ENCODE data around the gene KLF11.

KLF11 gene

GRCh38 chr2:10043906-10044601, 704 bp downstream of the KLF11 start:
- POLR2A ChIA-PET, result interaction anchor here (1.2 kb wide), 1 partner anchor 200 kb away, joined by 3 read pairs; the partner anchor contains the start of gene TAF1B
- H3K27me3 ChIP-seq (replicated peaks in 2 of 5; ENCODE audit: control insufficient read depth in 4 of 5, insufficient read depth in 5 of 5, low read length in 4 of 5), result peaks cover 0 to 2% (median 0%) of the 10 kb centered on the region in 5 experiments
- H3K4me1 ChIP-seq (ENCODE audit: control extremely low read depth in 1 of 4, control insufficient read depth in 4 of 4, insufficient read depth in 4 of 4, low read length in 3 of 4), result peaks cover 0 to 20% (median 9%) of the 10 kb centered on the region in 4 experiments
- peaks cover 0 to 9% (median 0%) of the 10 kb centered on the region in 5 experiments for H3K9me3 ChIP-seq (ENCODE audit: control extremely low read depth in 1 of 5, control insufficient read depth in 4 of 5, insufficient read depth in 2 of 5, low read depth in 1 of 5, low read length in 4 of 5)
- H3K27ac ChIP-seq (ENCODE audit: insufficient read depth in 1 of 2, low read depth in 1 of 2, low read length in 2 of 2, poor library complexity in 1 of 2, severe bottlenecking in 2 of 2), result no peak overlapping the region
- peaks cover 0 to 25% (median 16%) of the 10 kb centered on the region in 4 experiments for H3K36me3 ChIP-seq (ENCODE audit: control insufficient read depth in 4 of 4, insufficient read depth in 4 of 4, low read length in 3 of 4)
- peak overlapping the region in 4 of 7 experiments; percentile 8 to 67 (median 54) for H3K4me3 ChIP-seq (ENCODE audit: control insufficient read depth in 1 of 7, extremely low read depth in 1 of 7, insufficient read depth in 4 of 7, low read depth in 2 of 7, low read length in 6 of 7)
- peak; percentile 81 to 90 (median 88) for DNase-seq
- 25% methylated on average over 77 of the region's 90 CpGs for WGBS (ENCODE audit: insufficient coverage)
- CTCF ChIA-PET, result interaction anchor here (0.9 to 11.9 kb wide), 6 partner anchors 11 to 274 kb away, joined by 3 to 181 read pairs (median 45); no protein-coding TSS in a partner anchor

- 95% methylated on average over 20 of the region's 20 CpGs for WGBS (ENCODE audit: insufficient coverage)
- Histone ChIP-seq H3K9me3 (ENCODE audit: control extremely low read depth in 1 of 5, control insufficient read depth in 4 of 5, insufficient read depth in 2 of 5, low read depth in 1 of 5, low read length in 4 of 5) (peaks cover 0 to 9% (median 0%) of the 10 kb centered on the region in 5 experiments), H3K27me3 (replicated peaks in 2 of 5; ENCODE audit: control insufficient read depth in 4 of 5, insufficient read depth in 5 of 5, low read length in 4 of 5) (peaks cover 0 to 2% (median 0%) of the 10 kb centered on the region in 5 experiments), H3K4me1 (ENCODE audit: control extremely low read depth in 1 of 4, control insufficient read depth in 4 of 4, insufficient read depth in 4 of 4, low read length in 3 of 4) (peaks cover 0 to 20% (median 10%) of the 10 kb centered on the region in 4 experiments), H3K36me3 (ENCODE audit: control insufficient read depth in 4 of 4, insufficient read depth in 4 of 4, low read length in 3 of 4) (peaks cover 0 to 33% (median 23%) of the 10 kb centered on the region in 4 experiments), H3K27ac (ENCODE audit: insufficient read depth in 1 of 2, low read depth in 1 of 2, low read length in 2 of 2, poor library complexity in 1 of 2, severe bottlenecking in 2 of 2) (no peak overlapping the region), H3K4me3 (ENCODE audit: control insufficient read depth in 1 of 7, extremely low read depth in 1 of 7, insufficient read depth in 4 of 7, low read depth in 2 of 7, low read length in 6 of 7) (no peak overlapping the region)
- CTCF ChIA-PET, result interaction anchor here (1.0 to 11.9 kb wide), 8 partner anchors 12 to 247 kb away, joined by 3 to 181 read pairs (median 16); no protein-coding TSS in a partner anchor
- POLR2A ChIA-PET, result interaction anchor here (0.6 kb wide), 1 partner anchor 51 kb away, joined by 3 read pairs; no protein-coding TSS in a partner anchor
- DNase-seq, result no peak
Observed at GRCh38 chr2:10045561-10046355, 2.4 kb downstream of the KLF11 start.

- peaks cover 0 to 20% (median 10%) of the 10 kb centered on the region in 4 experiments for H3K4me1 ChIP-seq (ENCODE audit: control extremely low read depth in 1 of 4, control insufficient read depth in 4 of 4, insufficient read depth in 4 of 4, low read length in 3 of 4)
- peaks cover 0 to 38% (median 23%) of the 10 kb centered on the region in 4 experiments for H3K36me3 ChIP-seq (ENCODE audit: control insufficient read depth in 4 of 4, insufficient read depth in 4 of 4, low read length in 3 of 4)
- H3K9me3 ChIP-seq (ENCODE audit: control extremely low read depth in 1 of 5, control insufficient read depth in 4 of 5, insufficient read depth in 2 of 5, low read depth in 1 of 5, low read length in 4 of 5), result peaks cover 0 to 7% (median 0%) of the 10 kb centered on the region in 5 experiments
- CTCF ChIA-PET, result interaction anchor here (1.0 to 11.9 kb wide), 13 partner anchors 11 to 248 kb away, joined by 3 to 181 read pairs (median 6); no protein-coding TSS in a partner anchor
- POLR2A ChIA-PET, result interaction anchor here (0.7 kb wide), 1 partner anchor 246 kb away, joined by 3 read pairs; no protein-coding TSS in a partner anchor
- H3K27me3 ChIP-seq (replicated peaks in 2 of 5; ENCODE audit: control insufficient read depth in 4 of 5, insufficient read depth in 5 of 5, low read length in 4 of 5), result peaks cover 0 to 2% (median 0%) of the 10 kb centered on the region in 5 experiments
- H3K4me3 ChIP-seq (ENCODE audit: control insufficient read depth in 1 of 7, extremely low read depth in 1 of 7, insufficient read depth in 4 of 7, low read depth in 2 of 7, low read length in 6 of 7), result no peak overlapping the region
- no peak for DNase-seq
- no peak overlapping the region for H3K27ac ChIP-seq (ENCODE audit: insufficient read depth in 1 of 2, low read depth in 1 of 2, low read length in 2 of 2, poor library complexity in 1 of 2, severe bottlenecking in 2 of 2)
- WGBS (ENCODE audit: insufficient coverage), result 93% methylated on average over 7 of the region's 7 CpGs
Observed at GRCh38 chr2:10046931-10047330, 3.6 kb downstream of the KLF11 start.

GRCh38 chr2:10047616-10048500, 4.5 kb downstream of the KLF11 start:
- H3K36me3 ChIP-seq (ENCODE audit: control insufficient read depth in 4 of 4, insufficient read depth in 4 of 4, low read length in 3 of 4), result peaks cover 2 to 45% (median 26%) of the 10 kb centered on the region in 4 experiments
- POLR2A ChIA-PET, result interaction anchor here (0.6 to 1.0 kb wide), 2 partner anchors 18 to 1235 kb away, joined by 4 to 5 read pairs; no protein-coding TSS in a partner anchor

GRCh38 chr2:10048501-10049171, 5.3 kb downstream of the KLF11 start:
- WGBS (ENCODE audit: insufficient coverage), result 86% methylated on average over 7 of the region's 10 CpGs
- peak; percentile 56 to 82 (median 72) for DNase-seq
- ChIA-PET CTCF (interaction anchor here (0.6 to 11.9 kb wide), 19 partner anchors 9 to 404 kb away, joined by 3 to 181 read pairs (median 4); no protein-coding TSS in a partner anchor), POLR2A (interaction anchor here (0.6 to 1.0 kb wide), 2 partner anchors 17 to 1235 kb away, joined by 4 to 5 read pairs; no protein-coding TSS in a partner anchor)
- Histone ChIP-seq H3K27me3 (replicated peaks in 2 of 5; ENCODE audit: control insufficient read depth in 4 of 5, insufficient read depth in 5 of 5, low read length in 4 of 5) (no peaks in the 10 kb centered on the region), H3K27ac (ENCODE audit: insufficient read depth in 1 of 2, low read depth in 1 of 2, low read length in 2 of 2, poor library complexity in 1 of 2, severe bottlenecking in 2 of 2) (no peak overlapping the region), H3K4me1 (ENCODE audit: control extremely low read depth in 1 of 4, control insufficient read depth in 4 of 4, insufficient read depth in 4 of 4, low read length in 3 of 4) (peaks cover 0 to 9% (median 4%) of the 10 kb centered on the region in 4 experiments), H3K4me3 (ENCODE audit: control insufficient read depth in 1 of 7, extremely low read depth in 1 of 7, insufficient read depth in 4 of 7, low read depth in 2 of 7, low read length in 6 of 7) (no peak overlapping the region), H3K36me3 (ENCODE audit: control insufficient read depth in 4 of 4, insufficient read depth in 4 of 4, low read length in 3 of 4) (peaks cover 4 to 53% (median 28%) of the 10 kb centered on the region in 4 experiments), H3K9me3 (ENCODE audit: control extremely low read depth in 1 of 5, control insufficient read depth in 4 of 5, insufficient read depth in 2 of 5, low read depth in 1 of 5, low read length in 4 of 5) (no peaks in the 10 kb centered on the region)

More at GRCh38 chr2:10047616-10048500, 4.5 kb downstream of the KLF11 start:
- Histone ChIP-seq H3K27ac (ENCODE audit: insufficient read depth in 1 of 2, low read depth in 1 of 2, low read length in 2 of 2, poor library complexity in 1 of 2, severe bottlenecking in 2 of 2) (no peak overlapping the region), H3K4me1 (ENCODE audit: control extremely low read depth in 1 of 4, control insufficient read depth in 4 of 4, insufficient read depth in 4 of 4, low read length in 3 of 4) (peaks cover 0 to 11% (median 5%) of the 10 kb centered on the region in 4 experiments), H3K9me3 (ENCODE audit: control extremely low read depth in 1 of 5, control insufficient read depth in 4 of 5, insufficient read depth in 2 of 5, low read depth in 1 of 5, low read length in 4 of 5) (peaks cover 0 to under 1% (median 0%) of the 10 kb centered on the region in 5 experiments), H3K27me3 (replicated peaks in 2 of 5; ENCODE audit: control insufficient read depth in 4 of 5, insufficient read depth in 5 of 5, low read length in 4 of 5) (no peaks in the 10 kb centered on the region), H3K4me3 (ENCODE audit: control insufficient read depth in 1 of 7, extremely low read depth in 1 of 7, insufficient read depth in 4 of 7, low read depth in 2 of 7, low read length in 6 of 7) (no peak overlapping the region)
- CTCF ChIA-PET, result interaction anchor here (0.6 to 11.9 kb wide), 24 partner anchors 10 to 403 kb away, joined by 3 to 181 read pairs (median 4); no protein-coding TSS in a partner anchor
- no peak for DNase-seq
- whole genome bisulfite sequencing (ENCODE audit: insufficient coverage), result 98% methylated on average over 15 of the region's 15 CpGs

All from common myeloid progenitor, CD34-positive (primary cell).